ENCODE measurements around the gene GPR4.

The GPR4 gene

DNA sequence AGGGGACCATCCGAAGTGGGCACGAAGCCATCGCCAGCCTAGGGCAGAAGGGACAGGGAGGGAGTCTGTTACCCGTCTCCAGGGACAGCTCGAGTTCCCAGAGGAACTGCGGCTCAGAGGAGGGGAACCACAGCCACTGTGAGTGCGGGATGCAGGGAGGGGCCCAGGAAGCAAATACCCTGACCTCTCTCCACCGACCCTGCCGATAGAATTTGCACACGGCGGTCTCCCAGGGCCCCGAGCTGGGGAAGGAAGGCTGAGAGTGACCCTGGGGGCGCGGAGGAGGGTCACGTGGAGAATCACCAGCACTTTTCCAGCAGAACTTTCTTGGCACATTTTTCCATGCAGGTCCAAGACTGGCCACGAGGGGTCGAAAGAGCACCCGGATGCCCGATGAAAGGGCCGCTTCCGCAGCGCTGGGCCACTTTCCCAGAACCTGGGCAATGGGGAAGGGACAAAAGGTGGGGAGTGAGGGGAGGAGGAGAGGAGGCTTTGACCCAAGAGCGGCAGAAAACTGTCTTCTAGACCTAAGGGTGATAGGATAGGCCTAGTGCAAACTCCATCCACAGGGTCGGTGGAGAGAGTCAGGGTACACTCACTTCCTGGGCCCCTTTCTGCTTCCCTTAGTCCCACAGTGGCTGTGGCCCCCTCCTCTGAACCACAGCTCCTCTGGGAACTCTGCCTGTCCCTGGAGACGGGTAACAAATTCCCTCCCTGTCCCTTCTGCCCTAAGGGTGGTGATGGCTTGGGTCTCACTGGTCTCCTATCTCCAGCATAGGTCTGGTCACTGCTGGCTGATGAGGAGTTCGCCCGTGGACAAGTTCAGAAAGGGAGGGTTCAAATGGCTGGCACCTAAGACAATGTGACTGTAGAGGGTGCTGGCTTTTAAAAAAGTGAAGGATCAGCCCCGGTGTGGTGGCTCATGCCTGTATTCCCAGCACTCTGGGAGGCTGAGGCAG lies 5.3 kb upstream of the GPR4 start:
- Mint-ChIP-seq H3K4me1 (ENCODE audit: low read depth) (peaks cover 9% of the 10 kb centered on the region), H3K4me3 (no peak overlapping the region), H3K9me3 (peaks cover 6% of the 10 kb centered on the region), H3K27me3 (ENCODE audit: low read depth) (peaks cover 12% of the 10 kb centered on the region), H3K27ac (peak overlapping the region; percentile 78), H3K36me3 (ENCODE audit: low read depth) (peaks cover 26% of the 10 kb centered on the region)

DNA sequence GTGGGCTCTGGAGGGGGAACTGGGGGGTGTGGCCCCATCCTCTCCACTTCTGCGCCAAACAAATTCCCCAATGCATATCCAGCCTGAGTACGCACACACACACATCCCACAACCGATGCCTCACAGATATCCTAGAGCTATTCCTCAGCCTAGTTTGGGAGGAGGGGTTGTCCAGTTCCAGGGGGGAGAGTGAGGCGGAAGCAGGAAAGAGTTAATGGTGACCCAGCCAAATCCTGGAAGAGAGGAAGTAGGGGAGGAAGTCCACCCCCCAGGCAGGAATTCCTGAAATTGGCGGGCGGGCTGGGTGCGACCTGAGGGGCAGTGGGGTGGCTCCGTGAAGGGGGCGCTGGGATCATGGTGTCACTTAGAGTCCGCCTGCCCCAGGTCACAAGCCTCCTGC lies 897 bp downstream of the GPR4 start:
- peaks cover 21% of the 10 kb centered on the region for H3K4me1 Mint-ChIP-seq (ENCODE audit: low read depth)
- H3K9me3 Mint-ChIP-seq, result no peaks in the 10 kb centered on the region
- H3K36me3 Mint-ChIP-seq (ENCODE audit: low read depth), result peaks cover 7% of the 10 kb centered on the region
- no peak overlapping the region for H3K4me3 Mint-ChIP-seq
- H3K27ac Mint-ChIP-seq, result no peak overlapping the region
- peaks cover 72% of the 10 kb centered on the region for H3K27me3 Mint-ChIP-seq (ENCODE audit: low read depth)

DNA sequence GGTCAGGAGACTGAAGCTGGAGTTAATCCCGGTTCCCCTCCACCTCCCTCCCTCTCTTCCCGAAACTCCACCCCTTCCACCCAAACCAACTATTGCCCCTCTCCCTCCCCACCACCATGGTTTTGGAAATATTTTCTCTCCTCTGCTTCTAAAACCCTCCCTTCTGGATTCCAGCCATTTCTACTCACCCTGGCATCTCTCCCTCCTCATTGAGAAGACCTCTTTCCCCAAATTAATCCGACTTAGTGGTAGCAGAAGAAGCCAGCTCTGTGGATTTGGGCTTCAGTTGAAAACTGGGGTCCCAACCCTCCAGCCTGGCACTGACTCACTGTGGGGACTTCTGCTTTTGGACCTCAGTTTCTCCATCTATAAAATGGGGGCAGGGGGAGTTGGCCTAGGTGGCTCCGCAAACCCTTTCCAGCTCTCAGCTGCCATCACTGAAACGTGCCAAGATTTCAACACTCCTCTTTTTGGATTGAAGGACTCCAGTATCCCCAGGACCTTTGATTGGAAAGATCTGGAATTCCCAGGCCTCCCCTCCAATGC lies 1.6 kb downstream of the GPR4 start:
- H3K4me1 Mint-ChIP-seq (ENCODE audit: low read depth), result peaks cover 21% of the 10 kb centered on the region
- H3K9me3 Mint-ChIP-seq, result no peaks in the 10 kb centered on the region
- peaks cover 7% of the 10 kb centered on the region for H3K36me3 Mint-ChIP-seq (ENCODE audit: low read depth)
- no peak overlapping the region for H3K27ac Mint-ChIP-seq
- peaks cover 79% of the 10 kb centered on the region for H3K27me3 Mint-ChIP-seq (ENCODE audit: low read depth)
- H3K4me3 Mint-ChIP-seq, result no peak overlapping the region

DNA sequence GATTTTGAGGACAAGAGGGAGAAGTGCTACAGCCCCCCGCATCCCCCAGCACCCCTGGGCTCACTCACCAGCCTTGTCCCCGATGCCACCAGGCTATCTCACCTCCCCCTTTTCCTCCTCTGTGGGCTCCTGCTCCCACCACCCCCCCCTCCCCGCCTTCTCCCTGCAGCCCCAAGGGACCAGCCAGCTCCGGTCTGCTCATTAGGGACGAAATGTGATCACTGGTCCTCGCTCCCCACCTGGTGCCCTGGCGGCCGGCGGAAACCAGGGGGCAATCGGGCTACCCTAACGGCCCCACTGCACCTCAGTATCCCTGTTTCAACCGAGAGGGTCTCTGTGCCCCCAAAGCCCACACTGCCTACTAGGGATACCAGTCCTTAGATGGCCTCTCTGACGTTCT lies 2.7 kb downstream of the GPR4 start:
- Mint-ChIP-seq H3K4me1 (ENCODE audit: low read depth) (peaks cover 21% of the 10 kb centered on the region), H3K9me3 (no peaks in the 10 kb centered on the region), H3K4me3 (no peak overlapping the region), H3K27me3 (ENCODE audit: low read depth) (peaks cover 81% of the 10 kb centered on the region), H3K36me3 (ENCODE audit: low read depth) (peaks cover 7% of the 10 kb centered on the region), H3K27ac (no peak overlapping the region)

DNA sequence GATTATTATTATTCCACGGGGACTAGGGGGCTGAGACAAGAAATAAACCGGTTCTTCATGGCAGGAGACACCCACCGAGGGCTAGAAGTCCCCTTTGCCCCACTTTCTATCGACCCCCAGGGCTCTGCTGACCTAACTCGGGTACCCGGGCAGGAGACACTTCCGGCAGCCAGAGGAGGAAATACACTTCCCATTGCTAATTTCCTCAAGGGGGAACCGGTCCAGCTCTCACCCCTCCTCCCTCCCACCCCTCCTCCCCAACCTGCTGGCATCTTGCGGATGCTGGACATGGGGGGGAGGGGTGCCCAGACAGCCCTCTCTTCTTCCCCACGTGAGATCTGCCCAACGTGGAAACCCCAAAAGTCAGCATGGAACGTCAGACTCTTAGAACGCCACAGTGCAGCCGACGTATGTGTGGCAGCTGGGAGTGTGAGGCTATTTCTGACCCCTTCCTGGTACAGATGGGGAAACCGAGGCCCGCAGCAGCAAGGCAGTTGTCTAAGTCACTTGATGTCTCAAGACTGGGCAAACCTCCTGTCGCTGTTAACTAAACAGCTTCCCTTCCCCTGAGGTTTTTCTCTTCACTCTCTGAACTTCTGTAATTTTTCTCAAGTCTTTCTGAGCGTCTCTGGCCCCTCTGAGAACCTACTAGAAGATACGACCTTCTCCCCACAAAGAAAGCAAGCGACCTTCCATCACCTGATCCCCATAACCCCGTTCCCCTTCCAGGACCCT lies 3.6 kb downstream of the GPR4 start:
- Mint-ChIP-seq H3K27me3 (ENCODE audit: low read depth) (peaks cover 79% of the 10 kb centered on the region), H3K27ac (peak overlapping the region; percentile 13), H3K9me3 (no peaks in the 10 kb centered on the region), H3K4me1 (ENCODE audit: low read depth) (peaks cover 21% of the 10 kb centered on the region), H3K36me3 (ENCODE audit: low read depth) (peaks cover 7% of the 10 kb centered on the region), H3K4me3 (peak overlapping the region; percentile 36)

DNA sequence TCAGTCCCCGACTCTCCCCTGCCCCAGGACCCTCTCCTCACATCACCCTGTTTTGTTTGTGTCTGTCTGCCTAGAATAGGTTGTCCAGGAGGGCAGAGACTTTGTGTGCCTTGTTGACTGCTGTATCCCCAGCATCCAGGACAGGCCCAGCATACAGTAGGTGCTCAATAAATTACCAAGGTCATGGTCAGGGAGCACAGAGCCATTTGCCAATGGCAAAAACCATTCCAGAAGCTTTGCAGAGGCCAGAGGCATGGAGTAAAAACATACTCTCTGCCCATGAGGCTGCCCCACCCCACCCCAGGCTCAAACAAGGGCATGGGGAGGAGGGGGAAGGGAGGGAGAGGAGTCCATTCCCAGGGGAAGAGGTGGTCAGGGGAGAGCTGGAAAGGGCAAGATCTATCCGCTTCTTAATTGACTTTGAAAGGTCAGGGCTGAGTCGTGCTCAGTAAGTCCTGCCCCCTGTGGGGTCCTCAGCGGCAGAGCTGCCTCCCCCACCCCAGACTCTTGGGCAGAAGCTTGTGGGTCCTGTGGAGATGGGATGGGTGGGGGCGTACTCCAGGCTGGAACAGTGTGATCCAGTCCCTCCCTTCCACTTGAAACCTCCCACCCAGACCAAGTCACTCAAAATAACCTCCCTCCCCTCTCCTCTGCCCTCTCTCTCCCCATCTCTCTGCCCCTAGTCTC lies 4.4 kb downstream of the GPR4 start:
- Mint-ChIP-seq H3K27ac (no peak overlapping the region), H3K4me1 (ENCODE audit: low read depth) (peaks cover 20% of the 10 kb centered on the region), H3K36me3 (ENCODE audit: low read depth) (peaks cover 4% of the 10 kb centered on the region), H3K9me3 (no peaks in the 10 kb centered on the region), H3K27me3 (ENCODE audit: low read depth) (peaks cover 71% of the 10 kb centered on the region), H3K4me3 (no peak overlapping the region)

DNA sequence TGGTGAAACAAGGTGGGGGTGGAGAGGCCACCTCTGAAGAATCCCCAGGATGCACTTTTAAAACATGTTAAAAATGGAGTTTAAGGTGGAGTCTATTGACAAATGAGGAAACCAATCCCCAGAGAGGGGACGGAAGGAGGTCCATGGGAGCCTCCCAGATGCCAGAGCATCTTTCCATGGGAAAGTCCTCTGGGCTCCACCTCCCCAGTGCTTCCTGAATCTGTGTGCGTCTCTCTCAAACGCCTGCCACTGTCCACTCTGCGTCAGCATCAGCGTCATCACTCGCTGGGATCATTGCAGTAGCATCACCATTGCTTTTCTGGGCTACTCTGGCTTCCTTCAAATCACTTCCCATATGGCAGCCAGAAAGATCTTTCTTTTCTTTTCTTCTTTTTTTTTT lies 6.2 kb downstream of the GPR4 start:
- peaks cover 25% of the 10 kb centered on the region for H3K4me1 Mint-ChIP-seq (ENCODE audit: low read depth)
- no peak overlapping the region for H3K27ac Mint-ChIP-seq
- no peaks in the 10 kb centered on the region for H3K9me3 Mint-ChIP-seq
- H3K27me3 Mint-ChIP-seq (ENCODE audit: low read depth), result peaks cover 54% of the 10 kb centered on the region
- peaks cover 4% of the 10 kb centered on the region for H3K36me3 Mint-ChIP-seq (ENCODE audit: low read depth)
- H3K4me3 Mint-ChIP-seq, result no peak overlapping the region

DNA sequence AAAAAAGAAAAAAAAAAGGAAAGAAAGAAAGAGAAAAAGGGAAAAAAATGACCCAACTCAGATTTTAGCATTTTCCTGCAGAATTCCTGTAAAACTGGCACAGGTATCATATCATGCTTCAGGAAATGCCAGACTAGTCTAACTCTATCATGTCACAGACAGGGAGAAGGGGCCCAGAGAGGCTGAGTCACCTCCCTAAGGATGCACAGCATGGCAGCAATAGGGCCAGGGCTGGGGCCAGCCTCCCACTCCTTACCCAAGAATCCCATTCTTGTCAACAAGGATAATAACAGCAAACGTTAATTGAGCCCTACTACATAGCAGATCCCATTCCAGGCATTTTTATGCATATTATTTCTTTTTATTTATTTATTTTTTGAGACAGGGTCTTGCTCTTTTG lies 8.5 kb downstream of the GPR4 start:
- Mint-ChIP-seq H3K9me3 (no peaks in the 10 kb centered on the region), H3K4me1 (ENCODE audit: low read depth) (peaks cover 18% of the 10 kb centered on the region), H3K27me3 (ENCODE audit: low read depth) (peaks cover 32% of the 10 kb centered on the region), H3K27ac (no peak overlapping the region), H3K4me3 (no peak overlapping the region), H3K36me3 (ENCODE audit: low read depth) (peaks cover 1% of the 10 kb centered on the region)

DNA sequence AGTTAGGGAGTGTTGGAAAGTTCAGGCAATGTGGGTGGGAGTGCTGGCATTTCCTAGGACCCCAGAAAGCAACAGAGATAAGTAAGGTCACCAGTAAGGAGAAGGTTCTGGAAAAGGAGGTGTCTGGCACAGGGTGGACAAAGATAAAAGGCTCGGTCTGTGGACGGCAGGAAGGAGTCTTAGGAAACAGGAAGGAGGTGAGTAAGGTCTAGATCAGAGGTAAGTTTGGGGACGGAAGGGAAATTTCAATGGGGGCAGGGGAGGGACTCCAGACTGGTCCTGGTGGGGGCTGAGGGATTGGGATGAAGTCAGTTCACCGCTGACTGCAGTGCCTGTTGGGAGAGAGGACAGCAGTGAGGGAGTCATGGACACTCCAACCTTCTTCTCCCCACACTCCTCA lies 9.6 kb downstream of the GPR4 start:
- H3K4me3 Mint-ChIP-seq, result no peak overlapping the region
- H3K4me1 Mint-ChIP-seq (ENCODE audit: low read depth), result peaks cover 13% of the 10 kb centered on the region
- H3K27me3 Mint-ChIP-seq (ENCODE audit: low read depth), result peaks cover 21% of the 10 kb centered on the region

DNA sequence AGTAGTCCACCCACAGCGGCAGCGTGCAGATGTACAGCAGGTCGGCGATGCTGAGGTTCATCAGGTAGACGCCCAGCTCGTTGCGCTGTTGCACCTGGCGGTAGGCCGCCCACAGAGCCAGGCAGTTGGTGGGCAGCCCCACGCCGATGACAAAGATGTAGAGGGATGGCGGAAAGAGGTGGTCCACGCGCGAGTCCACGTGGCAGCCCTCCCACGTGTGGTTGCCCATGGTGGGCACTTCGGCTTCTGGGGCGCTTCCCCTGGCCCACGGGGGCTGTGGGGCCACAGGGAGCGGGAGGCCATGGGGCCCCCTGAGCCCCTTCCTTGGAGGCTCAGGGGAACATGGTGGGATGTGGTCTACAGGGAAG lies 10.4 kb downstream of the GPR4 start:
- no peaks in the 10 kb centered on the region for H3K36me3 Mint-ChIP-seq (ENCODE audit: low read depth)
- no peak overlapping the region for H3K4me3 Mint-ChIP-seq
- H3K4me1 Mint-ChIP-seq (ENCODE audit: low read depth), result peaks cover 13% of the 10 kb centered on the region
- H3K27me3 Mint-ChIP-seq (ENCODE audit: low read depth), result peaks cover 13% of the 10 kb centered on the region
- H3K27ac Mint-ChIP-seq, result no peak overlapping the region
- no peaks in the 10 kb centered on the region for H3K9me3 Mint-ChIP-seq

More for the DNA sequence above, 9.6 kb downstream of the GPR4 start:
- Mint-ChIP-seq H3K9me3 (no peaks in the 10 kb centered on the region), H3K36me3 (ENCODE audit: low read depth) (no peaks in the 10 kb centered on the region), H3K27ac (no peak overlapping the region)

DNA sequence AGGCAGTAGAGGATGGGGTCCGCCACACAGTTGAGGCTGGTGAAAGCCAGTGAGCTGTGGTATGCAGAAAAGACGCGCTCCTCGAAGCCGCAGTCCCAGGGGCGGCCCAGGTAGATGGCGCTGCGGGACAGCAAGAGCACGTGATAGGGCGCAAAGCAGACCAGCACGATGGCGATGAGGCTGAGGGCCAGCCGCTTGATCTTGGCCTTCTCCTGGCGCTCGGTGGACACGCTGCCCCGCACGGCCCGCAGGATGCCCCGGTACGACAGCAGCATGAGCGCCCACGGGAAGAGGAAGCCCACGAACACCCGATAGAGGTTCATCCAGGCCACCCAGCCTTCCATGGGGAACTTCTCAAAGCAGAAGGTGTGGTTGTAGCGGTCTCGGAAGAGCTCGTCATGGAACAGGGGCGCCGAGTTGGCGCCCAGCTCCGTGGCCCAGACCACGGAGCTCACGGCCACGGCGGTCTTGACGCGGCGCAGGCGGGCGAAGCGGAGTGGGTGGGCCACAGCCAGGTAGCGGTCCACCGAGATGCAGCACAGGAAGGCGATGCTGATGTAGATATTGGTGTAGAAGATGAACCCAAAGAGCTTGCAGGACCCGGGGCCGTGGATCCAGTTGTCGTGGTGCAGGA lies 10.9 kb downstream of the GPR4 start:
- Mint-ChIP-seq H3K36me3 (ENCODE audit: low read depth) (no peaks in the 10 kb centered on the region), H3K4me1 (ENCODE audit: low read depth) (peaks cover 13% of the 10 kb centered on the region), H3K9me3 (no peaks in the 10 kb centered on the region), H3K27ac (no peak overlapping the region), H3K27me3 (ENCODE audit: low read depth) (peaks cover 8% of the 10 kb centered on the region), H3K4me3 (no peak overlapping the region)

DNA sequence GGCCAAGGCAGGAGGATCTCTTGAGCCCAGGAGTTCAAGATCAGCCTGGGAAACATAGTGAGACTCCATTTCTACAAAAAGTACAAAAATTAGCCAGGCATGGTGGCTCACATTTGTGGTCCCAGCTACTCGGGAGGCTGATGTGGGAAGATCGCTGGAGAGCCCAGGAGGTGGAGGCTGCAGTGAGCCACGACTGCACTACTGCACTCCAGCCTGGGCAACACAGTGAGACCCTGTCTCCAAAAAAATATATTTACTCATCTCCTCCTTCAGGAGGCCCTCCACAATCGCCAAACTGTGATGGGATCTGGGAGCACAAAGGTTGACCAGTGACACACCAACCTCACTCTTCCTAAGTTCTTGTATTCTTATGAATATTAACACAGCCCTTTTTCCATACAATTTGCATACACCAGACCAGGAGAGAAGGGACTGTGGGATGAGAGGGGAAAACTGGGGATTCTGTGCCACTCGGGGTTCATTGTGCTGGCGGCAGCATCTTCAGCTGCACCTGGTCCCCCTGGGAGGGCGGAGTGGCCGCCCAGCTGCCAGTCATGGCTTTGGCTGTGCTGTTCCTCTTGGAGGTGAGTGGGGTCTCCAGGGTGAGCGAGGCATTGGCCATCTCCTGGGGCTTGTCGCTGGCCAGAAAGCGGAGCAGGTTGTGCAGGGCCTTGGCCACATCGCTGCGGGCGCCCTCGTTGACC lies 11.6 kb downstream of the GPR4 start:
- Mint-ChIP-seq H3K36me3 (ENCODE audit: low read depth) (no peaks in the 10 kb centered on the region), H3K27me3 (ENCODE audit: low read depth) (peaks cover 2% of the 10 kb centered on the region), H3K4me1 (ENCODE audit: low read depth) (peaks cover 13% of the 10 kb centered on the region), H3K4me3 (no peak overlapping the region), H3K27ac (no peak overlapping the region), H3K9me3 (no peaks in the 10 kb centered on the region)

DNA sequence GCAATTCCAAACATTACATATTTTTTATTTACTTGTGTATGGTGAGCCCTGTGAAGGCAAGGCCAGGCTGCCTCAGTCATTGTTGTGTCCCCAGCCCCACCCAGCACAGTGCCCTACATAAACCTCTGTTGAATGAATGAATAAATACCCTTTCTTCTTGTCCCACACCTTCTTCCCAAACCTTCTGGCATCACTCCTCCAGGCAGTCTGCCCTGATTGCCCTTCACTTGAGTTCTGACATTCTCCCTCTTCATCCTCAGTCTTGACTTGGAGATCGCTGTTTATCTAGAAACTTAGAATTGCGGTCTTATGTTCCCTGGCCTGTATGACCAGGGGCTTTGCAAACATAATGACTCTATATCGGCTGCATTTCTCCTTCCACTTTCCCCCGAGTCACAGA lies 12.2 kb downstream of the GPR4 start:
- H3K27ac Mint-ChIP-seq, result no peak overlapping the region

More for the DNA sequence above, 12.2 kb downstream of the GPR4 start:
- no peaks in the 10 kb centered on the region for H3K27me3 Mint-ChIP-seq (ENCODE audit: low read depth)
- peaks cover 20% of the 10 kb centered on the region for H3K4me1 Mint-ChIP-seq (ENCODE audit: low read depth)
- no peaks in the 10 kb centered on the region for H3K36me3 Mint-ChIP-seq (ENCODE audit: low read depth)
- no peak overlapping the region for H3K4me3 Mint-ChIP-seq
- no peaks in the 10 kb centered on the region for H3K9me3 Mint-ChIP-seq
